Activated CD4-positive, alpha-beta T cell treated with anti-CD3 and anti-CD28 coated beads, Interleukin-2, amount 50 U/mL, for 24 hours (primary cell): Measurements from ENCODE around the gene MYOM1.
A peak's percentile ranks its signal among the peaks of the same experiment; 100 is the strongest.

Experiments
- DNase-seq, 2 donors: peaks; one replicate each; pipeline ENCODE4 v3.0.0-alpha.2; 2020; ENCODE audit warnings: low read depth in 1 of 2, low spot score in 1 of 2

Gene MYOM1

GRCh38 chr18:3250237-3251107 lies 30.7 kb upstream of the MYOM1 start:
- DNase-seq: no peak

GRCh38 chr18:3248658-3249359 lies 29.0 kb upstream of the MYOM1 start:
- DNase-seq: peak in 1 of 2 donors; percentile 23

GRCh38 chr18:3248062-3248657 lies 28.4 kb upstream of the MYOM1 start:
- DNase-seq: no peak

GRCh38 chr18:3247240-3248061 lies 27.7 kb upstream of the MYOM1 start, which contains the start of gene MYL12A:
Gene MYL12A (plus strand): TSS chr18:3247801. CDS start chr18:3253248, 5,447 bp downstream.
- peak; percentile 81 to 92 for DNase-seq

GRCh38 chr18:3246635-3247239 lies 27.0 kb upstream of the MYOM1 start:
- no peak for DNase-seq

- peak; percentile 47 to 77 for DNase-seq
Measured at GRCh38 chr18:3245853-3246634, 26.3 kb upstream of the MYOM1 start.

GRCh38 chr18:3245185-3245564 lies 25.4 kb upstream of the MYOM1 start:
- DNase-seq: no peak

GRCh38 chr18:3238742-3239141 lies 19.0 kb upstream of the MYOM1 start:
- DNase-seq: no peak

GRCh38 chr18:3236470-3236869 lies 16.7 kb upstream of the MYOM1 start:
- no peak for DNase-seq

GRCh38 chr18:3235846-3236245 lies 16.1 kb upstream of the MYOM1 start:
- DNase-seq: no peak

GRCh38 chr18:3234457-3234856 lies 14.7 kb upstream of the MYOM1 start:
- DNase-seq: no peak

GRCh38 chr18:3233433-3234168 lies 13.8 kb upstream of the MYOM1 start:
- no peak for DNase-seq

GRCh38 chr18:3233004-3233403 lies 13.2 kb upstream of the MYOM1 start:
- DNase-seq: no peak

- no peak for DNase-seq
Measured at GRCh38 chr18:3230401-3231334, 10.9 kb upstream of the MYOM1 start.

- no peak for DNase-seq
Measured at GRCh38 chr18:3226048-3226447, 6.3 kb upstream of the MYOM1 start.

GRCh38 chr18:3225588-3225987 lies 5.8 kb upstream of the MYOM1 start:
- DNase-seq: no peak

- DNase-seq: no peak
Measured at GRCh38 chr18:3224223-3224622, 4.5 kb upstream of the MYOM1 start.

GRCh38 chr18:3223356-3223755 lies 3.6 kb upstream of the MYOM1 start:
- no peak for DNase-seq
